GM18526 (cell line): Measurements from ENCODE around the gene ABL1.

ENCODE experiments used
- POLR2A ChIP-seq: IDR thresholded peaks from 3 replicates; pipeline ENCODE4 v1.6.1; 2011; ENCODE audit not compliant: insufficient read length; ENCODE audit errors: extremely low read depth

Gene ABL1

DNA sequence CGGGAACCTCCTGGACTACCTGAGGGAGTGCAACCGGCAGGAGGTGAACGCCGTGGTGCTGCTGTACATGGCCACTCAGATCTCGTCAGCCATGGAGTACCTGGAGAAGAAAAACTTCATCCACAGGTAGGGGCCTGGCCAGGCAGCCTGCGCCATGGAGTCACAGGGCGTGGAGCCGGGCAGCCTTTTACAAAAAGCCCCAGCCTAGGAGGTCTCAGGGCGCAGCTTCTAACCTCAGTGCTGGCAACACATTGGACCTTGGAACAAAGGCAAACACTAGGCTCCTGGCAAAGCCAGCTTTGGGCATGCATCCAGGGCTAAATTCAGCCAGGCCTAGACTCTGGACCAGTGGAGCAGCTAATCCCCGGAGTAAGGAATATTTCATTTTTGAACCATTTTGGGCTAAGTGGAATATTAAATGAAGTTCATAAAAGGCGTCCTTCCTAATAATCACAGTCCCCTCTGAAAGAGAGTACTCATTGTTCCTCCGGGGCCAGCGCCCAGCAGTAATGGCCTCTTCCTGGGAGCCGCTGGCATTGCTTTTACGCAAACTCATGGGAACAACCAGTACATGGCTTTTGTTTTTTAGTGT lies 38.0 kb downstream of the ABL1 start:
- no peak for TF ChIP-seq POLR2A

DNA sequence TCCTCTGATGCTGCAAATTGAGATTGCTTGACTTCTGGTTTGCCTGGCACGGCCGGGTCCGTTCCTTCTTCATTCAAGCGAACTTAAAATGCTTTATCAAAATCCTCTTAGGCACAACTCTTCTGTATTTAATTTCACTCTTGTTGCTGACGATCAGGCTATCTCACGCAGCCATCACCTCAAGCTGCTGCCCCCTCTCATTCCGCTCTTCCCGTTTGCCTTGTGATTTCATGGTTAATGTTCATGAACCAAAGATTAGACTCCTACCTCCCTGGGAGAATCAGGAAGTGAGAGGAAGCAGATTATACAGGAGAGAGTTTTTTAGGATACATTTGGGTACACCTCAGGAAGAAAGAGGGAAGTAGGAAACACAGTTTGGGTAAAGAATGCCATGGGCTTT lies 38.9 kb downstream of the ABL1 start:
- no peak for TF ChIP-seq POLR2A

DNA sequence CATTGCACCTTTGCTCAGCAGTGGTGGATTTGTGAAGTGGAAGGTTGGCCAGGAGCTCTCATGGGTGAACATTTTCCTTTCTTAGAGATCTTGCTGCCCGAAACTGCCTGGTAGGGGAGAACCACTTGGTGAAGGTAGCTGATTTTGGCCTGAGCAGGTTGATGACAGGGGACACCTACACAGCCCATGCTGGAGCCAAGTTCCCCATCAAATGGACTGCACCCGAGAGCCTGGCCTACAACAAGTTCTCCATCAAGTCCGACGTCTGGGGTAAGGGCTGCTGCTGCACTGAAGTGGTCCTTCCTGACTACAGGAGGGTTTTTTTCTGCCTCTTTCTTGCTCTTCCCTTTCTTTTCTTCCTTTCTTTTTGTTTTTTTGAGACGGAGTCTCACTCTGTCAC lies 39.7 kb downstream of the ABL1 start:
- TF ChIP-seq POLR2A, result no peak

DNA sequence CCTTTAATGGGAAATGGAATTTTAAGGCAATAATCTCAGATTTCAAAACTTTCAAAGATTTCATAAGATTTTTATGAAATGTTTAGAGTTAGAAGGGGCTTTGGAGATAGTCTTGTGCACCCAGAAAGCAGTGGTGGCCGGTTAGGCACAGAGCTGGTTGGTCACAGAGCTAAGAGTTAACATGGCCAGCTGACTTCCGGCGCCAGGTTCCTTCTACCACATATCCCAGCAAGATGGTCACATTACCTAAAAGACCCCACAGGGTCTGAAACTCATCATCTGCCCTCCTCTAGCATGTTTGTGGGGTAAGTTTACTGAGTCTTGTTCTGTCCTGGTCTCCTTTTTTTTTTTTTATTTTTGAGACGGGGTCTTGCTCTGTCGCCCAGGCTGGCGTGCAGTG lies 42.2 kb downstream of the ABL1 start:
- no peak for TF ChIP-seq POLR2A

DNA sequence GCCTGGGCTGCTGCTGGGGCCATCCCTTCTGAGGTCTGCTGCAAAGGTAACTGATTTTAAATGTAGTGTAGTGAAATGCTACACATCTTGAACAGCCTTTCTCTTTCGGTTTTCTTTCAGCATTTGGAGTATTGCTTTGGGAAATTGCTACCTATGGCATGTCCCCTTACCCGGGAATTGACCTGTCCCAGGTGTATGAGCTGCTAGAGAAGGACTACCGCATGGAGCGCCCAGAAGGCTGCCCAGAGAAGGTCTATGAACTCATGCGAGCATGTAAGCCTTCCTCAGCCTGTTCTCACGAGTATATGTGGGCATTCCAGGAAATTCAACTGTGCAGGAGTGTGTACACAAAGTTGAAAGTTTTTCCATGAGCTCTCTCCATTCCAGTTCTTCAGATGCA lies 43.2 kb downstream of the ABL1 start:
- no peak for TF ChIP-seq POLR2A

DNA sequence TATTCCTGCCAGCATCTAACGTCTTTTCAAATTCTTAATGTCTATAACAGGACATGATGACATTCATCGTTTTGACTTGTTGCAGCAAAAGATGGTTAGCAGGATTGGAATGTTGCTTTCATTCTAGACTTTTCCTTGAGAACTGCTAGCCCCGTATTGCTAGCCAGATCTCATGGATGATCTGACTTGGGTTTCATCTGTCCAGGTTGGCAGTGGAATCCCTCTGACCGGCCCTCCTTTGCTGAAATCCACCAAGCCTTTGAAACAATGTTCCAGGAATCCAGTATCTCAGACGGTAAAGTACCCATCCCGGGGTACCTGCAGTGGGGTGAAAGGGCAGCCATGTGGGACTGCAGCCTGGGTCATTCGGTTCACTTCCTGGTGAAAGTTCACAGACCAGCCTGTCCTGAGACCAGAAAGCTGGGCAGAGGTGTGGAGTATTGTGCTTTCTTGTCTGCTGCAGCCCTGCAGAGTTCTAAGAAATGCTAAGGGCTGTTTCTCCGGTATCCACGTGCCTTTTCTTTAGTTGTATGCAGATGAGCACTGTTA lies 44.9 kb downstream of the ABL1 start:
- no peak for TF ChIP-seq POLR2A

DNA sequence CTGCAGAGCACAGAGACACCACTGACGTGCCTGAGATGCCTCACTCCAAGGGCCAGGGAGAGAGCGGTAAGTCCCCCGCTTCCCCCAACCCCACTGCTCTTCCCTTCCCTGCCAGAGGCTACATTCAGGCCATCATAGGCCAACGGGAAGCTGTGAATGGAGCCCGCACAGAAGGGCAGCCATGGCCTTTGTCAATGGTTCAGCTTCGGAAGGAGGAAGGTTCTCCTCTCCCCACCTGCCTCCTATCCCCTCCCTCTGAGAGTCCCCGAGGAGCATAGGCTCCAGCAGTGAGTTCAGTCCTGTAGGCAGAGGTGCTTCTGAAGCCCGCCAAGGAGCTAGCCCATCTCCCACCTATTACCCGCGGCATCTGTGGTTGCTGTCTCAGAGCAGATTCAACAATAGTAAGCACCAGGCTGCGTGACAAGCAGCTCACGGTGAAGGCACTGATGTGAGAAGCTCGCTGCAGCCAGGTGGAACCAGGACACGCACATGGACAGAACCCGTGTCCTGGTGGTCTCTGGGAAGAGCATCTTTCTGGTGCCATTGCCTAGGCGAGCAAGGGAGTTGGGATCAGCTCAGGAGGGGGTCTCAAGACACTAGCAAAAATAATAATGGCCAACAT lies 45.7 kb downstream of the ABL1 start:
- no peak for TF ChIP-seq POLR2A

DNA sequence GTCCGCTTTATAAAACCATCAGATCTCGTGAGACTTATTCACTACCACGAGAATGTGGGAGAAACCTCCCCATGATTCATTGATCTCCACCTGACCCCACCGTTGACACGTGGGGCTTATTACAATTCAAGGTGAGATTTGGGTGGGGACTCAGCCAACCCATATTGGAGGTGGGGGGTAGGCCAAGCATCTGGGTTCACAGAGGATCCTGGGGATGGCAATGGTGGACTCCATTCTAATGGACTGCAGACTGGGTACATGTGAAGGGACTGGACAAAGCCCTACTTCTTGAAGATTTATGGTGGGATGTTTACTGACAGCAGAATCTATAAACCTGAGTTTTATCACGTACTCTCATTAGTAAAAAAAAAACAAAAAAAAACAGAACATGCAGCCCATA lies 46.5 kb downstream of the ABL1 start:
- TF ChIP-seq POLR2A, result no peak

DNA sequence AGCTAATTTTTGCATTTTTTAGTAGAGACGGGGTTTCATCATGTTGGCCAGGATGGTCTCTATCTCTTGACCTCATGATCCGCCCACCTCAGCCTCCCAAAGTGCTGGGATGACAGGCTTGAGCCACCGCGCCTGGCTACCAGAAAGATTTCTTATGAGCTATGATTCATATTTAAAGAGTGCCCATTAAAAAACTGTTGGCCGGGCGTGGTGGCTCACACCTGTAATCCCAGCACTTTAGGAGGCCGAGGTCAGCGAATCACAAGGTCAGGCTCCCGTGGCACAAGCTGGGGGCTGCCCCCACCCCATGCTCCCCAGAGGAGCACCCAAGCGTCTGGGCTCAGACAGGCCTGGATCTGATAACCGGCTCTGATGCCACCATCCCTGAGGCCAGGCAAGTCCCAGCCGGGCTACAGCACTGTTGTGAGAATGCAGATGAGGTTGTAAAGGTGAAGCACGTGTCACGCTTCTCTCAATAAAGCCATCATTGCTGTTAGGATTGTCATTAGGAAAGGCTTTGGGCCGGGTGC lies 47.7 kb downstream of the ABL1 start:
- TF ChIP-seq POLR2A, result no peak

DNA sequence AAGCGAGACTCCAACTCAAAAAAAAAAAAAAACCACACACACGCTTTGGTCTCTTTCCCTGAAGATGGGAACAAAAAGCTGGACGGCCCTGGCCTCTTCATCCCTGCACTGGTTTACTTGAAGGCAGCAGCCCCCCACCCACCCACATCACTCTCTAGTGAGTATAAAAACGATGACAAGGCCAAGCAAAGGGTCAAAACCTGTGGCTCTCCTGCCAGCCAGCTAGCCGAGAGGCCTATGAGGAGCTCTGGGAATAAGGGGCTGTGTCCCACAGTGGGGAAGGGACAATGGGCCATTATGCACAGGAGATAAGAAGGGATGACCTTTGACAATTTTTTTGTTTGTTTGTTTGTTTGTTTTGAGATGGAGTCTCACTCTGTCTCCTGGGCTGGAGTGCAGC lies 48.4 kb downstream of the ABL1 start:
- no peak for TF ChIP-seq POLR2A

DNA sequence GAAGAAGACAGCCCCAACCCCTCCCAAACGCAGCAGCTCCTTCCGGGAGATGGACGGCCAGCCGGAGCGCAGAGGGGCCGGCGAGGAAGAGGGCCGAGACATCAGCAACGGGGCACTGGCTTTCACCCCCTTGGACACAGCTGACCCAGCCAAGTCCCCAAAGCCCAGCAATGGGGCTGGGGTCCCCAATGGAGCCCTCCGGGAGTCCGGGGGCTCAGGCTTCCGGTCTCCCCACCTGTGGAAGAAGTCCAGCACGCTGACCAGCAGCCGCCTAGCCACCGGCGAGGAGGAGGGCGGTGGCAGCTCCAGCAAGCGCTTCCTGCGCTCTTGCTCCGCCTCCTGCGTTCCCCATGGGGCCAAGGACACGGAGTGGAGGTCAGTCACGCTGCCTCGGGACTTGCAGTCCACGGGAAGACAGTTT lies 49.1 kb downstream of the ABL1 start:
- no peak for TF ChIP-seq POLR2A

DNA sequence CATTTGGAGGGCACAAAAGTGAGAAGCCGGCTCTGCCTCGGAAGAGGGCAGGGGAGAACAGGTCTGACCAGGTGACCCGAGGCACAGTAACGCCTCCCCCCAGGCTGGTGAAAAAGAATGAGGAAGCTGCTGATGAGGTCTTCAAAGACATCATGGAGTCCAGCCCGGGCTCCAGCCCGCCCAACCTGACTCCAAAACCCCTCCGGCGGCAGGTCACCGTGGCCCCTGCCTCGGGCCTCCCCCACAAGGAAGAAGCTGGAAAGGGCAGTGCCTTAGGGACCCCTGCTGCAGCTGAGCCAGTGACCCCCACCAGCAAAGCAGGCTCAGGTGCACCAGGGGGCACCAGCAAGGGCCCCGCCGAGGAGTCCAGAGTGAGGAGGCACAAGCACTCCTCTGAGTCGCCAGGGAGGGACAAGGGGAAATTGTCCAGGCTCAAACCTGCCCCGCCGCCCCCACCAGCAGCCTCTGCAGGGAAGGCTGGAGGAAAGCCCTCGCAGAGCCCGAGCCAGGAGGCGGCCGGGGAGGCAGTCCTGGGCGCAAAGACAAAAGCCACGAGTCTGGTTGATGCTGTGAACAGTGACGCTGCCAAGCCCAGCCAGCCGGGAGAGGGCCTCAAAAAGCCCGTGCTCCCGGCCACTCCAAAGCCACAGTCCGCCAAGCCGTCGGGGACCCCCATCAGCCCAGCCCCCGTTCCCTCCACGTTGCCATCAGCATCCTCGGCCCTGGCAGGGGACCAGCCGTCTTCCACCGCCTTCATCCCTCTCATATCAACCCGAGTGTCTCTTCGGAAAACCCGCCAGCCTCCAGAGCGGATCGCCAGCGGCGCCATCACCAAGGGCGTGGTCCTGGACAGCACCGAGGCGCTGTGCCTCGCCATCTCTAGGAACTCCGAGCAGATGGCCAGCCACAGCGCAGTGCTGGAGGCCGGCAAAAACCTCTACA lies 49.8 kb downstream of the ABL1 start:
- TF ChIP-seq POLR2A, result no peak

DNA sequence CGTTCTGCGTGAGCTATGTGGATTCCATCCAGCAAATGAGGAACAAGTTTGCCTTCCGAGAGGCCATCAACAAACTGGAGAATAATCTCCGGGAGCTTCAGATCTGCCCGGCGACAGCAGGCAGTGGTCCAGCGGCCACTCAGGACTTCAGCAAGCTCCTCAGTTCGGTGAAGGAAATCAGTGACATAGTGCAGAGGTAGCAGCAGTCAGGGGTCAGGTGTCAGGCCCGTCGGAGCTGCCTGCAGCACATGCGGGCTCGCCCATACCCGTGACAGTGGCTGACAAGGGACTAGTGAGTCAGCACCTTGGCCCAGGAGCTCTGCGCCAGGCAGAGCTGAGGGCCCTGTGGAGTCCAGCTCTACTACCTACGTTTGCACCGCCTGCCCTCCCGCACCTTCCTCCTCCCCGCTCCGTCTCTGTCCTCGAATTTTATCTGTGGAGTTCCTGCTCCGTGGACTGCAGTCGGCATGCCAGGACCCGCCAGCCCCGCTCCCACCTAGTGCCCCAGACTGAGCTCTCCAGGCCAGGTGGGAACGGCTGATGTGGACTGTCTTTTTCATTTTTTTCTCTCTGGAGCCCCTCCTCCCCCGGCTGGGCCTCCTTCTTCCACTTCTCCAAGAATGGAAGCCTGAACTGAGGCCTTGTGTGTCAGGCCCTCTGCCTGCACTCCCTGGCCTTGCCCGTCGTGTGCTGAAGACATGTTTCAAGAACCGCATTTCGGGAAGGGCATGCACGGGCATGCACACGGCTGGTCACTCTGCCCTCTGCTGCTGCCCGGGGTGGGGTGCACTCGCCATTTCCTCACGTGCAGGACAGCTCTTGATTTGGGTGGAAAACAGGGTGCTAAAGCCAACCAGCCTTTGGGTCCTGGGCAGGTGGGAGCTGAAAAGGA lies 50.7 kb downstream of the ABL1 start:
- TF ChIP-seq POLR2A, result no peak

DNA sequence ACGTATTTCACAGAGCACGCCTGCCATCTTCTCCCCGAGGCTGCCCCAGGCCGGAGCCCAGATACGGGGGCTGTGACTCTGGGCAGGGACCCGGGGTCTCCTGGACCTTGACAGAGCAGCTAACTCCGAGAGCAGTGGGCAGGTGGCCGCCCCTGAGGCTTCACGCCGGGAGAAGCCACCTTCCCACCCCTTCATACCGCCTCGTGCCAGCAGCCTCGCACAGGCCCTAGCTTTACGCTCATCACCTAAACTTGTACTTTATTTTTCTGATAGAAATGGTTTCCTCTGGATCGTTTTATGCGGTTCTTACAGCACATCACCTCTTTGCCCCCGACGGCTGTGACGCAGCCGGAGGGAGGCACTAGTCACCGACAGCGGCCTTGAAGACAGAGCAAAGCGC lies 51.9 kb downstream of the ABL1 start:
- no peak for TF ChIP-seq POLR2A
